Measurements from ENCODE around the gene DIPK1B.

The DIPK1B gene

GRCh38 chr9:136697821-136698526 lies 14.4 kb upstream of the DIPK1B start:
- no peak overlapping the region for H3K4me3 ChIP-seq (ENCODE audit: low read depth, low read length)
- peak; percentile 87 for DNase-seq (ENCODE audit: low read depth)

GRCh38 chr9:136698635-136699246 lies 13.6 kb upstream of the DIPK1B start:
- no peak overlapping the region for H3K4me3 ChIP-seq (ENCODE audit: low read depth, low read length)
- DNase-seq (ENCODE audit: low read depth) = no peak
- no peak for TF ChIP-seq MAX (IDR thresholded peaks at IDR 0.05; ENCODE audit: low read depth, low read length)
- no peak for TF ChIP-seq CTCF (IDR thresholded peaks at IDR 0.05; ENCODE audit: low read depth, low read length)
- TF ChIP-seq POLR2A (IDR thresholded peaks at IDR 0.05; ENCODE audit: extremely low read depth, insufficient read length) = no peak
- TF ChIP-seq MYC (IDR thresholded peaks at IDR 0.05; ENCODE audit: low read depth, low read length) = no peak

More at GRCh38 chr9:136697821-136698526, 14.4 kb upstream of the DIPK1B start:
- TF ChIP-seq MAX (IDR thresholded peaks at IDR 0.05; ENCODE audit: low read depth, low read length) (no peak), POLR2A (IDR thresholded peaks at IDR 0.05; ENCODE audit: extremely low read depth, insufficient read length) (no peak), CTCF (IDR thresholded peaks at IDR 0.05; ENCODE audit: low read depth, low read length) (no peak), MYC (IDR thresholded peaks at IDR 0.05; ENCODE audit: low read depth, low read length) (no peak)

- H3K4me3 ChIP-seq (ENCODE audit: low read depth, low read length) = no peak overlapping the region
- DNase-seq (ENCODE audit: low read depth) = no peak
- no peak for TF ChIP-seq MAX (IDR thresholded peaks at IDR 0.05; ENCODE audit: low read depth, low read length)
These were observed 12.1 kb upstream of the DIPK1B start for GRCh38 chr9:136700304-136700703.

GRCh38 chr9:136700959-136701667 lies 11.3 kb upstream of the DIPK1B start:
- H3K4me3 ChIP-seq (ENCODE audit: low read depth, low read length) = no peak overlapping the region
- TF ChIP-seq POLR2A (IDR thresholded peaks at IDR 0.05; ENCODE audit: extremely low read depth, insufficient read length) = no peak
- no peak for TF ChIP-seq MYC (IDR thresholded peaks at IDR 0.05; ENCODE audit: low read depth, low read length)
- TF ChIP-seq MAX (IDR thresholded peaks at IDR 0.05; ENCODE audit: low read depth, low read length) = no peak
- no peak for TF ChIP-seq CTCF (IDR thresholded peaks at IDR 0.05; ENCODE audit: low read depth, low read length)
- DNase-seq (ENCODE audit: low read depth) = no peak

- no peak for TF ChIP-seq POLR2A (IDR thresholded peaks at IDR 0.05; ENCODE audit: extremely low read depth, insufficient read length)
- no peak for TF ChIP-seq MYC (IDR thresholded peaks at IDR 0.05; ENCODE audit: low read depth, low read length)
- TF ChIP-seq MAX (IDR thresholded peaks at IDR 0.05; ENCODE audit: low read depth, low read length) = no peak
- TF ChIP-seq CTCF (IDR thresholded peaks at IDR 0.05; ENCODE audit: low read depth, low read length) = no peak
- DNase-seq (ENCODE audit: low read depth) = no peak
- no peak overlapping the region for H3K4me3 ChIP-seq (ENCODE audit: low read depth, low read length)
These were observed 10.7 kb upstream of the DIPK1B start for GRCh38 chr9:136701668-136702053.

Measured in NB4 (cell line).